GM12878 (cell line): Measurements from ENCODE around the gene CCDC28B. TPM values are rescaled to one million over a fixed set of nuclear protein-coding genes. Genes with fewer than 3 reads are reported as not detected.

Experiments used
- CHD1 ChIP-seq: IDR thresholded peaks from 2 replicates; pipeline ENCODE4 v1.6.1; 2012; ENCODE audit warnings: low read depth, low read length, improper control_type of control experiment
- EGR1 ChIP-seq, 2 experiments: IDR thresholded peaks; 1 replicate in 1 of 2; 2 replicates in 1 of 2; pipeline ENCODE4 v1.6.1; 2011 to 2012; ENCODE audit warnings: low read depth in 2 of 2, low read length in 2 of 2, borderline replicate concordance in 1 of 2, mild to moderate bottlenecking in 1 of 2, moderate library complexity in 1 of 2
- HDGF ChIP-seq: fragments of 450-650 bp; IDR thresholded peaks from 2 replicates; pipeline ENCODE4 v1.6.1; 2016; ENCODE audit warnings: antibody characterized with exemption
- IKZF1 ChIP-seq: fragments of 450-650 bp; conservative IDR thresholded peaks from 2 replicates; pipeline ENCODE4 v1.6.1; 2017; ENCODE audit warnings: antibody characterized with exemption, mild to moderate bottlenecking
- NFXL1 ChIP-seq: fragments of 450-650 bp; IDR thresholded peaks from 2 replicates; pipeline ENCODE4 v1.6.1; 2017; ENCODE audit warnings: antibody characterized with exemption, mild to moderate bottlenecking, borderline replicate concordance
- SIN3A ChIP-seq: IDR thresholded peaks from 2 replicates; pipeline ENCODE4 v1.6.1; 2012; ENCODE audit warnings: low read depth, low read length, improper control_type of control experiment
- SREBF1 ChIP-seq: IDR thresholded peaks from 2 replicates; pipeline ENCODE4 v1.6.1; 2012; ENCODE audit warnings: mild to moderate bottlenecking, low read length
- TBL1XR1 ChIP-seq: IDR thresholded peaks from 2 replicates; pipeline ENCODE4 v1.6.1; 2012; ENCODE audit warnings: low read depth, low read length, improper control_type of control experiment
- TCF3 ChIP-seq: IDR thresholded peaks from 2 replicates; pipeline ENCODE4 v1.6.1; 2012; ENCODE audit warnings: low read depth, mild to moderate bottlenecking, low read length, borderline replicate concordance; ENCODE audit not compliant: insufficient read depth
- ZNF217 ChIP-seq: fragments of 450-650 bp; IDR thresholded peaks from 2 replicates; pipeline ENCODE4 v1.6.1; 2017; ENCODE audit warnings: antibody characterized with exemption, mild to moderate bottlenecking
- ZNF24 ChIP-seq: fragments of 450-650 bp; IDR thresholded peaks from 2 replicates; pipeline ENCODE4 v1.6.1; 2017; ENCODE audit warnings: antibody characterized with exemption, mild to moderate bottlenecking
- ZNF384 ChIP-seq: IDR thresholded peaks from 2 replicates; pipeline ENCODE4 v1.6.1; 2012; ENCODE audit warnings: low read depth, mild to moderate bottlenecking, low read length, improper control_type of control experiment, borderline replicate concordance
- ZZZ3 ChIP-seq: IDR thresholded peaks from 2 replicates; pipeline ENCODE4 v1.6.1; 2011; ENCODE audit warnings: low read depth; ENCODE audit not compliant: control insufficient read depth, insufficient read length
- polyA plus RNA-seq, 11 experiments: library from polyadenylated mRNA; depleted of rRNA in 4 of 11; unstranded in 6 of 11; stranded (reverse) in 5 of 11; fragments of >200 nt; fragmentation: Nextera tagmentation in 4 of 11; fragmentation: Illumina TruSeq in 1 of 11; extraction: Ambion mirVana in 4 of 11; extraction: Trizol in 1 of 11; gene quantifications; 1 replicate in 1 of 11; 2 replicates in 10 of 11; pipeline versions ENCODE4 v1.2.1 to v1.2.3, GENCODE V29; 2011 to 2016; ENCODE audit warnings: inconsistent platforms in 2 of 11, missing spikeins in 2 of 11, low read depth in 1 of 11
- total RNA-seq, 4 experiments: library from RNA; depleted of rRNA in 3 of 4; stranded (reverse); fragments of >200 nt in 3 of 4; fragmentation: Illumina TruSeq in 1 of 4; extraction: Trizol in 1 of 4; gene quantifications; 2 replicates each; pipeline versions ENCODE4 v1.2.1 to v1.2.3, GENCODE V29; 2013 to 2021
- TF ChIP-seq, protein P1 (sequence below): fragments of 450-650 bp; IDR thresholded peaks from 2 replicates; pipeline ENCODE4 v1.6.1; 2018; ENCODE audit warnings: borderline replicate concordance, mild to moderate bottlenecking; ENCODE audit not compliant: partially characterized antibody
- TF ChIP-seq, protein P2 (sequence below): fragments of 450-650 bp; IDR thresholded peaks from 2 replicates; pipeline ENCODE4 v1.6.1; 2017; ENCODE audit warnings: mild to moderate bottlenecking, moderate library complexity
- TF ChIP-seq, protein P3 (sequence below): IDR thresholded peaks from 2 replicates; pipeline ENCODE4 v1.6.1; 2011; ENCODE audit warnings: borderline replicate concordance, low read depth, mild to moderate bottlenecking, moderate library complexity, mixed read lengths, low read length; ENCODE audit not compliant: insufficient read depth; ENCODE audit errors: extremely low read length
- TF ChIP-seq, protein P4 (sequence below): fragments of 450-650 bp; IDR thresholded peaks from 2 replicates; pipeline ENCODE4 v1.6.1; 2017; ENCODE audit warnings: low read depth, mild to moderate bottlenecking, moderate library complexity
- TF ChIP-seq, protein P5 (sequence below): fragments of 450-650 bp; IDR thresholded peaks from 2 replicates; pipeline ENCODE4 v1.6.1; 2017; ENCODE audit warnings: mild to moderate bottlenecking, low read depth, inconsistent platforms; ENCODE audit not compliant: poor library complexity, severe bottlenecking

Gene CCDC28B
- total and polyA plus RNA-seq, 10 of the 15 experiments (the other 5 are each of a cell fraction or from before 2014, with no cell fraction given) = 10.5 to 135 (median 90.6) TPM

DNA sequence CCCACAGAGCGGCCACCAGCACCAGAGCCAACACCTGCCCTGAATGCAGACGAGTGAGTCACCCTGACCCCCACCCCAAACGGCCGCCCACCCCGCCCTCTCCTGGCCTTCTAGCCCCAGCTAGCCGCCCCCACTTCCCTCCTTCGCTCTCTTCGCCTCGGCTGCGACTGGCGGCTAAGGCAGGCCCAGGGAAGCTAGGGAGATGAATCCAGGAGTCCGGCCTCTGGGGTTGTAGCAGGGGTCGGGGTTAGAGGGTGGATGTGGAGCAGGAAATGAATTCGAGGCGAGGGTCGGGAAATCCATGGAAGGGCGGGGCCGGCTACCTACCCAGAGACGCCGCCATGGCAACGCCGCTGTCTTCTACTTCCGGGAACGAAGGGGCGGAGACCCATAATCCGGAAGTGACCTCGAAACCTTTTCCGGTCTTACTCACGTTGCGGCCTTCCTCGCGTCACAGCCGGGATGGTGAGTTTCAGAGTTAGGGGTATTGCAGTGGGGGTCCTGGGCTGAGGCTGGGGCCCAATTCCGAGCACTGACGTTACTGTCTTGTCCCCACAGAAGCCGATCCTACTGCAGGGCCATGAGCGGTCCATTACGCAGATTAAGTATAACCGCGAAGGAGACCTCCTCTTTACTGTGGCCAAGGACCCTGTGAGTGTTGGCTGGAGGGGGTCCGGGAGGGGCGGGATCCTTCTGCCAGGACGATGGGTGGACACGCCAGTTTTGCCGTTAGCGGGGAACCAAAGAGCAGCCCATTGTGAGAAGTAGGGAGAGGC lies 21.8 kb downstream of the CCDC28B start, which contains the start of the genes EIF3I and TMEM234 (continued):
- TF ChIP-seq, protein P1, sequence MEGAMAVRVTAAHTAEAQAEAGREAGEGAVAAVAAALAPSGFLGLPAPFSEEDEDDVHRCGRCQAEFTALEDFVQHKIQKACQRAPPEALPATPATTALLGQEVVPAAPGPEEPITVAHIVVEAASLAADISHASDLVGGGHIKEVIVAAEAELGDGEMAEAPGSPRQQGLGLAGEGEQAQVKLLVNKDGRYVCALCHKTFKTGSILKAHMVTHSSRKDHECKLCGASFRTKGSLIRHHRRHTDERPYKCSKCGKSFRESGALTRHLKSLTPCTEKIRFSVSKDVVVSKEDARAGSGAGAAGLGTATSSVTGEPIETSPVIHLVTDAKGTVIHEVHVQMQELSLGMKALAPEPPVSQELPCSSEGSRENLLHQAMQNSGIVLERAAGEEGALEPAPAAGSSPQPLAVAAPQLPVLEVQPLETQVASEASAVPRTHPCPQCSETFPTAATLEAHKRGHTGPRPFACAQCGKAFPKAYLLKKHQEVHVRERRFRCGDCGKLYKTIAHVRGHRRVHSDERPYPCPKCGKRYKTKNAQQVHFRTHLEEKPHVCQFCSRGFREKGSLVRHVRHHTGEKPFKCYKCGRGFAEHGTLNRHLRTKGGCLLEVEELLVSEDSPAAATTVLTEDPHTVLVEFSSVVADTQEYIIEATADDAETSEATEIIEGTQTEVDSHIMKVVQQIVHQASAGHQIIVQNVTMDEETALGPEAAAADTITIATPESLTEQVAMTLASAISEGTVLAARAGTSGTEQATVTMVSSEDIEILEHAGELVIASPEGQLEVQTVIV = peak; percentile 61
- TF ChIP-seq EGR1 (IDR thresholded peaks at IDR 0.05; ENCODE audit: borderline replicate concordance in 1 of 2, low read depth in 2 of 2, low read length in 2 of 2) (peak in 1 of 2 experiments; percentile 55; a peak in 1 of 3 replicates), HDGF (no peak), ZZZ3 (no peak), ZNF24 (no peak), NFXL1 (no peak), TCF3 (no peak), TBL1XR1 (no peak), SIN3A (peak; percentile 91), IKZF1 (peak; percentile 43), ZNF217 (no peak), SREBF1 (no peak), CHD1 (no peak), ZNF384 (no peak)
- TF ChIP-seq, protein P2, sequence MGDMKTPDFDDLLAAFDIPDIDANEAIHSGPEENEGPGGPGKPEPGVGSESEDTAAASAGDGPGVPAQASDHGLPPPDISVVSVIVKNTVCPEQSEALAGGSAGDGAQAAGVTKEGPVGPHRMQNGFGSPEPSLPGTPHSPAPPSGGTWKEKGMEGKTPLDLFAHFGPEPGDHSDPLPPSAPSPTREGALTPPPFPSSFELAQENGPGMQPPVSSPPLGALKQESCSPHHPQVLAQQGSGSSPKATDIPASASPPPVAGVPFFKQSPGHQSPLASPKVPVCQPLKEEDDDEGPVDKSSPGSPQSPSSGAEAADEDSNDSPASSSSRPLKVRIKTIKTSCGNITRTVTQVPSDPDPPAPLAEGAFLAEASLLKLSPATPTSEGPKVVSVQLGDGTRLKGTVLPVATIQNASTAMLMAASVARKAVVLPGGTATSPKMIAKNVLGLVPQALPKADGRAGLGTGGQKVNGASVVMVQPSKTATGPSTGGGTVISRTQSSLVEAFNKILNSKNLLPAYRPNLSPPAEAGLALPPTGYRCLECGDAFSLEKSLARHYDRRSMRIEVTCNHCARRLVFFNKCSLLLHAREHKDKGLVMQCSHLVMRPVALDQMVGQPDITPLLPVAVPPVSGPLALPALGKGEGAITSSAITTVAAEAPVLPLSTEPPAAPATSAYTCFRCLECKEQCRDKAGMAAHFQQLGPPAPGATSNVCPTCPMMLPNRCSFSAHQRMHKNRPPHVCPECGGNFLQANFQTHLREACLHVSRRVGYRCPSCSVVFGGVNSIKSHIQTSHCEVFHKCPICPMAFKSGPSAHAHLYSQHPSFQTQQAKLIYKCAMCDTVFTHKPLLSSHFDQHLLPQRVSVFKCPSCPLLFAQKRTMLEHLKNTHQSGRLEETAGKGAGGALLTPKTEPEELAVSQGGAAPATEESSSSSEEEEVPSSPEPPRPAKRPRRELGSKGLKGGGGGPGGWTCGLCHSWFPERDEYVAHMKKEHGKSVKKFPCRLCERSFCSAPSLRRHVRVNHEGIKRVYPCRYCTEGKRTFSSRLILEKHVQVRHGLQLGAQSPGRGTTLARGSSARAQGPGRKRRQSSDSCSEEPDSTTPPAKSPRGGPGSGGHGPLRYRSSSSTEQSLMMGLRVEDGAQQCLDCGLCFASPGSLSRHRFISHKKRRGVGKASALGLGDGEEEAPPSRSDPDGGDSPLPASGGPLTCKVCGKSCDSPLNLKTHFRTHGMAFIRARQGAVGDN = no peak; the same call in 1 of the 2 replicates
- TF ChIP-seq, protein P3, sequence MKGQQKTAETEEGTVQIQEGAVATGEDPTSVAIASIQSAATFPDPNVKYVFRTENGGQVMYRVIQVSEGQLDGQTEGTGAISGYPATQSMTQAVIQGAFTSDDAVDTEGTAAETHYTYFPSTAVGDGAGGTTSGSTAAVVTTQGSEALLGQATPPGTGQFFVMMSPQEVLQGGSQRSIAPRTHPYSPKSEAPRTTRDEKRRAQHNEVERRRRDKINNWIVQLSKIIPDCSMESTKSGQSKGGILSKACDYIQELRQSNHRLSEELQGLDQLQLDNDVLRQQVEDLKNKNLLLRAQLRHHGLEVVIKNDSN = no peak
- TF ChIP-seq, protein P4, sequence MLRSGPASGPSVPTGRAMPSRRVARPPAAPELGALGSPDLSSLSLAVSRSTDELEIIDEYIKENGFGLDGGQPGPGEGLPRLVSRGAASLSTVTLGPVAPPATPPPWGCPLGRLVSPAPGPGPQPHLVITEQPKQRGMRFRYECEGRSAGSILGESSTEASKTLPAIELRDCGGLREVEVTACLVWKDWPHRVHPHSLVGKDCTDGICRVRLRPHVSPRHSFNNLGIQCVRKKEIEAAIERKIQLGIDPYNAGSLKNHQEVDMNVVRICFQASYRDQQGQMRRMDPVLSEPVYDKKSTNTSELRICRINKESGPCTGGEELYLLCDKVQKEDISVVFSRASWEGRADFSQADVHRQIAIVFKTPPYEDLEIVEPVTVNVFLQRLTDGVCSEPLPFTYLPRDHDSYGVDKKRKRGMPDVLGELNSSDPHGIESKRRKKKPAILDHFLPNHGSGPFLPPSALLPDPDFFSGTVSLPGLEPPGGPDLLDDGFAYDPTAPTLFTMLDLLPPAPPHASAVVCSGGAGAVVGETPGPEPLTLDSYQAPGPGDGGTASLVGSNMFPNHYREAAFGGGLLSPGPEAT = peak; percentile 71
- TF ChIP-seq, protein P5, sequence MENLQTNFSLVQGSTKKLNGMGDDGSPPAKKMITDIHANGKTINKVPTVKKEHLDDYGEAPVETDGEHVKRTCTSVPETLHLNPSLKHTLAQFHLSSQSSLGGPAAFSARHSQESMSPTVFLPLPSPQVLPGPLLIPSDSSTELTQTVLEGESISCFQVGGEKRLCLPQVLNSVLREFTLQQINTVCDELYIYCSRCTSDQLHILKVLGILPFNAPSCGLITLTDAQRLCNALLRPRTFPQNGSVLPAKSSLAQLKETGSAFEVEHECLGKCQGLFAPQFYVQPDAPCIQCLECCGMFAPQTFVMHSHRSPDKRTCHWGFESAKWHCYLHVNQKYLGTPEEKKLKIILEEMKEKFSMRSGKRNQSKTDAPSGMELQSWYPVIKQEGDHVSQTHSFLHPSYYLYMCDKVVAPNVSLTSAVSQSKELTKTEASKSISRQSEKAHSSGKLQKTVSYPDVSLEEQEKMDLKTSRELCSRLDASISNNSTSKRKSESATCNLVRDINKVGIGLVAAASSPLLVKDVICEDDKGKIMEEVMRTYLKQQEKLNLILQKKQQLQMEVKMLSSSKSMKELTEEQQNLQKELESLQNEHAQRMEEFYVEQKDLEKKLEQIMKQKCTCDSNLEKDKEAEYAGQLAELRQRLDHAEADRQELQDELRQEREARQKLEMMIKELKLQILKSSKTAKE = no peak
